T-helper 17 cell (primary cell): Measurements from ENCODE around the gene EMILIN3. TPM values are rescaled to one million over a fixed set of nuclear protein-coding genes. Genes with fewer than 3 reads are reported as not detected.

Experiments used
- ATAC-seq: fragments of 150-1000 bp; cut with Tn5 transposase; 2 replicates; pipeline ENCODE4 v1.10.0; 2021; ENCODE audit warnings: mild to moderate bottlenecking, moderate library complexity
- DNase-seq, 3 donors: peaks; one replicate each; pipeline versions ENCODE4 v3.0.0 to v3.0.0-alpha.2; 2020 to 2021
- H3K9me3 ChIP-seq: one replicate; pipeline ENCODE4 v1.7.0; 2013; ENCODE audit warnings: low read length, mild to moderate bottlenecking; ENCODE audit not compliant: control insufficient read depth, poor library complexity, severe bottlenecking
- H3K27ac Mint-ChIP-seq: one replicate; pipeline ENCODE4 v1.8.0; 2022; ENCODE audit warnings: mild to moderate bottlenecking, moderate library complexity, mixed read lengths
- H3K27me3 Mint-ChIP-seq: one replicate; pipeline ENCODE4 v1.8.0; 2022; ENCODE audit warnings: mixed read lengths
- H3K36me3 Mint-ChIP-seq: one replicate; pipeline ENCODE4 v1.8.0; 2022; ENCODE audit warnings: low read depth, mixed read lengths
- H3K4me1 Mint-ChIP-seq: one replicate; pipeline ENCODE4 v1.8.0; 2022; ENCODE audit warnings: mild to moderate bottlenecking, mixed read lengths
- H3K4me3 Mint-ChIP-seq: one replicate; pipeline ENCODE4 v1.8.0; 2022; ENCODE audit warnings: mild to moderate bottlenecking, moderate library complexity, mixed read lengths
- total RNA-seq, 4 donors: library from RNA in 2 of 4; stranded (reverse) in 2 of 4; gene quantifications; one replicate each; pipeline ENCODE4 v1.2.3 and lab custom pipeline; 2022 to 2026

The EMILIN3 gene
- total RNA-seq, 2 donors from 2014 or later = not detected

DNA sequence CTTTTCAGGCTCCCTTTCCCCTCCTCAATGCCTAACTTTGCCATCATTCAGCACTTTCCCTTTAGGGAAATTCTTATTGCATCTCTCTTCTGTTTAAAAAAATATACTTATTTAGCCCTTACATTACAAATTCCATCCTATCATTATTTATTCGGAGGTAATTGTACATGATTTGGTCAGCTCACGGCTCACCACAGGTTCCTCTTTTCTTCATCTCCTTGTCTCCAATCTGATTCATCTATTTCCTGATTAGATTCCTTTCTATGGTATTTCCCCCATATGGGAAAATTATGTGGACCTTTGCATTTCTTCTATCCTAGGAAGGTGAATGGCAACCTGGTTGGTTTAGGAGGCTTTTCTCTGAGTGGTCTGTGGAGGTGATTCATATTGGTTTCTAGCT lies 12.9 kb upstream of the EMILIN3 start:
- DNase-seq = no peak
- Mint-ChIP-seq H3K36me3 (peaks cover 3% of the 10 kb centered on the region), H3K4me1 (peaks cover 12% of the 10 kb centered on the region), H3K27me3 (peaks cover 54% of the 10 kb centered on the region), H3K27ac (no peak overlapping the region), H3K4me3 (no peak overlapping the region)
- no peak for ATAC-seq
- no peaks in the 10 kb centered on the region for H3K9me3 ChIP-seq

DNA sequence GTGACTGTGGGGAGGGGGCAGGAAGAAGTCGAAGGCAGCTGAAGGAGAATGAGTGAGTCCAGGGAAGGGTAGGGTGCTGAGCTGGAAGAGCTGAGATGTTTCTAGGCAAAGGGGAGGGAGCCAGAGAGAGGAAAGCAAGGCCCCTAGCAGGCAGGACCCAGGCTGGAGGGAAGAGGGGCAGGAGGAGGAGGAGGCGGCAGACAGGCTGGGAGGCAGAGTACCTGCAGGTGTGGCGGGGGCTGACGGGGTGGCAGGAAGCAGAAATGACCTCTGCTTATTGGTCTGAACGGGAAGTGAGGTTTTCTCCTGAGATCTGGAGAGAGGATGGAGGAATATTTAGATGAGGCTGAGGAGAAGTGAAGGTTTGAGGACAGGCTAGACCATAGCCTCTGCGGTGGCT lies 10.7 kb upstream of the EMILIN3 start:
- H3K27me3 Mint-ChIP-seq = peaks cover 70% of the 10 kb centered on the region
- ATAC-seq = no peak
- DNase-seq = no peak
- H3K27ac Mint-ChIP-seq = no peak overlapping the region
- peaks cover 11% of the 10 kb centered on the region for H3K4me1 Mint-ChIP-seq
- no peaks in the 10 kb centered on the region for H3K9me3 ChIP-seq
- peaks cover 6% of the 10 kb centered on the region for H3K36me3 Mint-ChIP-seq
- H3K4me3 Mint-ChIP-seq = no peak overlapping the region

GRCh38 chr20:41376349-41376748 lies 9.7 kb upstream of the EMILIN3 start:
- H3K27me3 Mint-ChIP-seq = peaks cover 70% of the 10 kb centered on the region

GRCh38 chr20:41375846-41376245 lies 9.2 kb upstream of the EMILIN3 start:
- Mint-ChIP-seq H3K27me3 (peaks cover 67% of the 10 kb centered on the region), H3K4me1 (peaks cover 9% of the 10 kb centered on the region)

More at GRCh38 chr20:41376349-41376748, 9.7 kb upstream of the EMILIN3 start:
- no peaks in the 10 kb centered on the region for H3K9me3 ChIP-seq
- H3K4me1 Mint-ChIP-seq = peaks cover 10% of the 10 kb centered on the region
- no peak for ATAC-seq
- no peak overlapping the region for H3K27ac Mint-ChIP-seq
- no peak overlapping the region for H3K4me3 Mint-ChIP-seq
- no peak for DNase-seq
- H3K36me3 Mint-ChIP-seq = peaks cover 6% of the 10 kb centered on the region

DNA sequence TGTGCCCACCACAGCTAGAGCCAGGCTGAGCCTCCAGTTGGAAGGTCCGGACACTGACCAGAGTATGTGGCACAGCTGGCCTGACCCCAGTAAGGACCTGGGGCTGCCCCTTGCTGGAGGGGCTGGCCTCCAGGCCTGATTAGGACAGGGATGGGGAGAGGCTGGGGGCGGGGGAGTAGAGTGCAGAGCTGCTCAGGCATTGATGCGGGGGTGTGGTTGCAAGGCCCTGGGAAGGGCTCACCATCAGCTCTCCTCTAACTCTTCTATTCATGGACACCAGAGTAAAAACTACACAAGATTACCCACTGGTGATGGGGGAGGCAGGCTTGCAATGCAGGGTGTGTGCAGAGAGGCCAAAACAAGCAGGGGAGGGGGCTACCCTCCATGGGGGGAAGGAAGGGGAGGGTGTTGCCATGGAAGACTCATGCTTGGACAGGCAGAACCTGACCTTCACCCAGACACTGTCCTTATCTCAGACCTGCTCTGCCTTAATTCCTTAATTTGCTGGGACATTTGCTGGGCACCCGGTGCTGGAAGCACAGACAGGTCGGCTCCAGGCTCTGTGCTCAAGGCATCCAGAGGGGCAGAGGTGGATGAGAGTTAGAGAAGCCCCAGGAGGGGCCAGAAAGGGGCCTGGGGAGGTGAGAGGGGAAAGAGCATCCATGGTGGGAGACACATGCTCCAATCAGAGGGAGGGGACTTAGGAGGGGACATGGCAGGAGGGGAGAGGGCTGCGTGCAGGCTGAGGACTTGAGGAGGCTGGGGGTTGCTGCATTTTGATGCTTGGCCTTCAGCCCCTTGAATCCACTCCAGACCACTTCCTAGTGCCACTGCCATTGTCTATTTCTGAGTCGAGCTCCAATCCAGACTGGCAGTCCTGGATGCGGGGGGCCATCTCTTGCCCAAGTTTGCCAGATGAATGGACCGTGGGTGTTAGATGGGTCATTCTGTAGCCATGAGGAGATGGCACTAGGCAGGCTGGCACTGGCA lies 7.6 kb upstream of the EMILIN3 start:
- DNase-seq = no peak
- H3K27ac Mint-ChIP-seq = no peak overlapping the region
- H3K4me1 Mint-ChIP-seq = peaks cover 3% of the 10 kb centered on the region
- H3K27me3 Mint-ChIP-seq = peaks cover 60% of the 10 kb centered on the region
- H3K9me3 ChIP-seq = no peaks in the 10 kb centered on the region
- H3K4me3 Mint-ChIP-seq = no peak overlapping the region
- peaks cover 6% of the 10 kb centered on the region for H3K36me3 Mint-ChIP-seq
- ATAC-seq = no peak

More at GRCh38 chr20:41375846-41376245, 9.2 kb upstream of the EMILIN3 start:
- H3K9me3 ChIP-seq = no peaks in the 10 kb centered on the region
- H3K36me3 Mint-ChIP-seq = peaks cover 6% of the 10 kb centered on the region
- no peak for DNase-seq
- H3K27ac Mint-ChIP-seq = no peak overlapping the region
- no peak for ATAC-seq
- no peak overlapping the region for H3K4me3 Mint-ChIP-seq

DNA sequence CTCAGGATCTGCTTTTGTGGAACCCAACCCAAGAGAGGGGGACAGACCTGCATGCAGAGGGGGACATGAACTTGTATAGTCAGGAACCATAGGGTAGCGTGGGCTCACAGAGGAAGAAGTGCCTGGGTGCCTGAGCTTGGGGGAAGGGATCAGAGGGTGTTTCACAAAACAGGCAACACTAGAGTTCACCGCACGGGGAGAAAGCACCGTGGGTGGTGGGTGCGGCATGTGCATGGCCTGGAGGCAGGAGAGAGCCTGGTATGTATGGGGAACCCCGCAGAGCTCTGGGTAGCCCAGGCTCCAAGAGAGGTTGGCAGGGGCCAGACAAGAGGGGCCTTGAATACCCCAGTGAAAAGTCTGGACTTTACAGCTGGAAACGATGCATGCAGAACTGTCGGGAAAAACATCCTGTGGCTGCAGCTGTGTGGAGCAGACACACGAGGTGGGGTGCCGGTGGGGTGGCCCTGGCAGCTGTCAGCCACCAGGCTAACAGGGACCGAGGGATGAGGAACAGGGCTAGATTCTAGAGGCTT lies 6.7 kb upstream of the EMILIN3 start:
- Mint-ChIP-seq H3K4me1 (peaks cover 3% of the 10 kb centered on the region), H3K27me3 (peaks cover 61% of the 10 kb centered on the region), H3K27ac (no peak overlapping the region), H3K4me3 (no peak overlapping the region), H3K36me3 (peaks cover 6% of the 10 kb centered on the region)
- DNase-seq (no peak), ATAC-seq (no peak)
- no peaks in the 10 kb centered on the region for H3K9me3 ChIP-seq

DNA sequence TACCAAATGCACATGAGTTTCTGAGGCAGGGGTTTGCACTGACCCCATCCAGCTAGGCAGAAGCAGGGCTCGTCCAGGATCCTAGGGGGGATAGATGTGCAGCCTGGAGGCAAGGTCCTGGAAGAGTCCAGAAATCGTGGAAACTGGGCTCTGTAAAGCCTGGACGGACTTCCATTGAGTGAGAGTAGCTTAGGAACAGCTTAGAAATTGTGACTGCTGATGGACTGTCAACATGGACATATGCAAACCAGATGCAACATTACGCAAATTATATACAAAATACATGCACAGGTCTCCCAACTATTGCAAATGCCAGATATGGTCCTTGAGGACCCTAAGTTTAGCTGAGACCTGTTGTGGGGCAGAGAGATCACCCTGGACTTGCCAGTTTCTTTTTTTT lies 4.8 kb upstream of the EMILIN3 start:
- H3K9me3 ChIP-seq = no peaks in the 10 kb centered on the region
- no peak for ATAC-seq
- H3K4me1 Mint-ChIP-seq = peaks cover 4% of the 10 kb centered on the region
- H3K27me3 Mint-ChIP-seq = peaks cover 56% of the 10 kb centered on the region
- H3K4me3 Mint-ChIP-seq = no peak overlapping the region
- peaks cover 5% of the 10 kb centered on the region for H3K36me3 Mint-ChIP-seq
- no peak for DNase-seq
- H3K27ac Mint-ChIP-seq = no peak overlapping the region

DNA sequence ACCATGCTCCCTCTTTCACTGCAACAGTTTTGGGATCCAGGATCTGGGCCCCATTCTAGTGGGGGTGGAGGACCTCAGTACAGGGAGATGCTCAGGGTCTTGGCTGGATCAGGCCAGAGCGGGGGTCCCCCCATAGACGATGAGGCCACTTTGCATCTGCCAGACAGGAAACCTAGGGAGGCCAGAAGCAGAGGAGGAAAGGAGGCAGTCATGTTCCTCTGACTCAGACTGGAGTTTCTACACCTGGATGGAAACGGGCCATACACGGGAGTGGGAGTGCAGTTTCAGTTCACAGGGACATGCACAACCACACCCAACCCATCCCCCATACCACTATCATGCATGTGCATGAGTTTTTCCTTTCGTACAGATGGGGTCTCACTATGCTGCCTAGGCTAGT lies 3.6 kb upstream of the EMILIN3 start:
- Mint-ChIP-seq H3K4me1 (peaks cover 4% of the 10 kb centered on the region), H3K4me3 (no peak overlapping the region), H3K27ac (no peak overlapping the region), H3K36me3 (peaks cover 9% of the 10 kb centered on the region), H3K27me3 (peaks cover 52% of the 10 kb centered on the region)
- ATAC-seq = no peak
- no peaks in the 10 kb centered on the region for H3K9me3 ChIP-seq
- no peak for DNase-seq

DNA sequence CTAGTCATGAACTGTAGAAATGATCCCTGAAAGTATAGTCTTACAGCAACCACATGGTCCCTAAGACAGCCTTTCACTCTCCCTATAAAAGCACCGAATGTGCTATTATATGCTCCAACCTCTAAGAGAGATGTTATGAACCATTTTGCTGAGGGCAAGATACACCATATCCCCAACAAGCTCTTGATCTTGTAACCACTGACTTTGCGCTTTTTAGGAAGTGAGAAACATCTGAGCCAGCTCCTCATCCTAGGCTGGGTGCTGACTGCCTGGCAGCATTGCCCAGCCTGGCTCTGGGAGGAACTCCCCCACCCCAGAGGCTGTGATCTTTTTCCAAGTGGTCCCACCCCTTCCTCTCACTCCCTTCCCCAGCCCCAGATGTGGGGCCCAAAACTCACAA lies 3.1 kb upstream of the EMILIN3 start:
- H3K36me3 Mint-ChIP-seq = peaks cover 10% of the 10 kb centered on the region
- no peak for DNase-seq
- H3K9me3 ChIP-seq = no peaks in the 10 kb centered on the region
- H3K27ac Mint-ChIP-seq = no peak overlapping the region
- ATAC-seq = no peak
- peaks cover 57% of the 10 kb centered on the region for H3K27me3 Mint-ChIP-seq
- H3K4me3 Mint-ChIP-seq = no peak overlapping the region
- peaks cover 4% of the 10 kb centered on the region for H3K4me1 Mint-ChIP-seq

DNA sequence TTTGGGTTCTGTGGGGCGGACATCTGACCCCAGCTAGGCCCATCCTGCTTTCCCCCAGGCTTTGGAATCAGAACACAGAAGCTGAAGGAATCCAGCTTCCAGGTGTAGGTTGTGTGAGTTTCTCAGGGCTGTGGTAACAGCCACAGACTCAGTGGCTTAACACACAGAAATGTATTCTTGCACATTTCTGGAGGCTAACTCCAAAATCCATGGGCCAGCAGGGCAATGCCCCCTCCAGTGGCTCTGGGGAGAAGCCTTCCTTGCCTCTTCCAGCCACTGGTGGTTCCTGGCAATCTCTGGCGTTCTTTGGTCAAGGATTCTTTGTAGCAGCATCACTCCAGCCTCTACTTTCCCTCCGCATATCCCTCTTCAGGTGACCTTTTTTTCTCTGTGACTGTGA lies 1.3 kb upstream of the EMILIN3 start:
- Mint-ChIP-seq H3K36me3 (peaks cover 9% of the 10 kb centered on the region), H3K27me3 (peaks cover 43% of the 10 kb centered on the region)
- no peak for DNase-seq

DNA sequence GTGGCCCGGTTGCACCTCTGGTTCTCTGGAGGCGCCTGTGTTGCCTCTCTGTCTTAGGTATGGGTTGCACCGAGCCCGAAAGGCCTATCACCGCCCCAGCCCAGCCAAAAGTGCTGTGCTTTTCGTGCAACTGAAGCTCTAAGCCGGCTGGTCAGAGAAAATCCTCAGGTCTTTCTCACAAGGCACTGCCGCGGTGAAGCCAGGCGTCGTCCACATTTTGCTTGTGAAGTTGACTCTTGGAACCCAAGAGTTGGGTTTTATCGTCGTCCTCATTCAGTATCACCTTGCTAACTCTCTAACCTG lies 726 bp upstream of the EMILIN3 start:
- peaks cover 42% of the 10 kb centered on the region for H3K27me3 Mint-ChIP-seq
- no peaks in the 10 kb centered on the region for H3K9me3 ChIP-seq
- no peak for ATAC-seq
- no peak for DNase-seq
- peaks cover 9% of the 10 kb centered on the region for H3K36me3 Mint-ChIP-seq
- H3K4me3 Mint-ChIP-seq = peak overlapping the region; percentile 80
- peaks cover 4% of the 10 kb centered on the region for H3K4me1 Mint-ChIP-seq
- H3K27ac Mint-ChIP-seq = peak overlapping the region; percentile 37

More for the DNA sequence above, 1.3 kb upstream of the EMILIN3 start:
- H3K9me3 ChIP-seq = no peaks in the 10 kb centered on the region
- H3K27ac Mint-ChIP-seq = no peak overlapping the region
- no peak for ATAC-seq
- peaks cover 4% of the 10 kb centered on the region for H3K4me1 Mint-ChIP-seq
- H3K4me3 Mint-ChIP-seq = peak overlapping the region; percentile 80

DNA sequence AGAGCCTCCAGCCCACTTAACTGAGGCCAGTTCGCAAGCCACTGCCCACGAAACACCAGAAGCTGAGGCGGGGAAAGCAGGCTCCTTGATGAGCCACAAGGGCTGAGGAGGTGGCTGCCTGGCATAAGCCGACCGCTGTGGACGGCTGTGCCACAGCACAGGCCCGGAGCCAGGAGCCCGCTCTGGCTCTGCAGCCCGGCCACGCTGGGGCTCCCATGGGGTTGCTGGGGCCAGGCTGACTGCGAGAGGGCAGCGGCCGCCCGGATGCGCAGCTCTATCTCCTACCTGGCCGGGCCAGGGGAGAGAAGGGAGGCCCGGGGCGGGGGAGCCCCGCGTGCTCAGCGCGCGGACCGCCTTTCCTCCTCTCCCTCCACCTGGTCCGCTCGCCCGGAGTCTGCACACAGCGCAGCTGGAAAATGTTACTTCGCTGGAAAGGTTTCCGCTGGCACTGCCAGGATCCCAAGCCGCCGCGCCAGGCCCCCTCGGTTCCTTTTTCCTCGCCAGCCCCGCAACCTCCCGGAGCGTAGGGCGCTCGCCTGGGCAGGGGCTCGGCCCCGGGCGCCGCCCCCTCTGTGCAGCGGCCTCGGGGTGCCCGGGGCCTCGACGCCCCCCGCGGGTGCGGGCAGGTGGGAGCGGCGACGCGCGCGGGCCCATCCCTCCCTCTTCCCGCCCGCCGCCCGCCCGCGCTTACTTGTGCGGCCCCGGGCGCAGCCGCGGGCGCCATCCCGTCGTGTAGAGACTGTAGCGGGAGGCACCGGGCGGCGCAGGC lies 657 bp downstream of the EMILIN3 start:
- H3K27me3 Mint-ChIP-seq = peaks cover 42% of the 10 kb centered on the region
- H3K27ac Mint-ChIP-seq = no peak overlapping the region
- ATAC-seq (no peak), DNase-seq (no peak)
- peak overlapping the region; percentile 58 for H3K4me3 Mint-ChIP-seq
- H3K4me1 Mint-ChIP-seq = peaks cover 4% of the 10 kb centered on the region
- H3K36me3 Mint-ChIP-seq = peaks cover 9% of the 10 kb centered on the region
- no peaks in the 10 kb centered on the region for H3K9me3 ChIP-seq
